GM12878 (cell line): Measurements from ENCODE around the gene PAIP2. TPM values are rescaled to one million over a fixed set of nuclear protein-coding genes. Genes with fewer than 3 reads are reported as not detected.

Experiments
- BACH1 ChIP-seq: fragments of 450-650 bp; IDR thresholded peaks from 2 replicates; pipeline ENCODE4 v1.6.1; 2017; ENCODE audit warnings: mild to moderate bottlenecking, borderline replicate concordance
- BMI1 ChIP-seq: fragments of 450-650 bp; IDR thresholded peaks from 2 replicates; pipeline ENCODE4 v1.6.1; 2016; ENCODE audit warnings: mild to moderate bottlenecking, moderate library complexity, borderline replicate concordance
- DPF2 ChIP-seq: fragments of 450-650 bp; IDR thresholded peaks from 2 replicates; pipeline ENCODE4 v1.6.1; 2017; ENCODE audit warnings: mild to moderate bottlenecking
- EED ChIP-seq: sonication (generic); IDR thresholded peaks from 2 replicates; pipeline ENCODE4 v1.6.1; 2016; ENCODE audit warnings: antibody characterized with exemption, low read depth
- ESRRA ChIP-seq: IDR thresholded peaks from 2 replicates; pipeline ENCODE4 v1.6.1; 2012; ENCODE audit warnings: mild to moderate bottlenecking, low read length, improper control_type of control experiment
- HCFC1 ChIP-seq: fragments of 150-350 bp; IDR thresholded peaks from 2 replicates; pipeline ENCODE4 v1.6.1; 2014; ENCODE audit warnings: low read length
- IKZF2 ChIP-seq, 2 experiments: fragments of 450-650 bp; IDR thresholded peaks; 2 replicates each; pipeline ENCODE4 v1.6.1; 2017; ENCODE audit warnings: mild to moderate bottlenecking in 2 of 2, moderate library complexity in 2 of 2
- JUNB ChIP-seq: IDR thresholded peaks from 2 replicates; pipeline ENCODE4 v1.6.1; 2016; ENCODE audit warnings: antibody characterized with exemption, mild to moderate bottlenecking
- KDM1A ChIP-seq: fragments of 200-600 bp; sonication (generic); IDR thresholded peaks from 2 replicates; pipeline ENCODE4 v1.6.1; 2016; ENCODE audit warnings: borderline replicate concordance
- KLF5 ChIP-seq: fragments of 450-650 bp; IDR thresholded peaks from 2 replicates; pipeline ENCODE4 v1.6.1; 2014; ENCODE audit warnings: mild to moderate bottlenecking; ENCODE audit not compliant: partially characterized antibody
- MEF2B ChIP-seq: fragments of 450-650 bp; IDR thresholded peaks from 2 replicates; pipeline ENCODE4 v1.6.1; 2018; ENCODE audit warnings: mild to moderate bottlenecking, moderate library complexity; ENCODE audit not compliant: partially characterized antibody, poor library complexity, severe bottlenecking
- MXI1 ChIP-seq: fragments of 150-350 bp; IDR thresholded peaks from 2 replicates; pipeline ENCODE4 v1.6.1; 2011; ENCODE audit warnings: low read depth, mild to moderate bottlenecking, inconsistent platforms, low read length, improper control_type of control experiment
- MYC ChIP-seq: IDR thresholded peaks from 2 replicates; pipeline ENCODE4 v1.6.1; 2011; ENCODE audit warnings: mild to moderate bottlenecking, low read length, moderate library complexity, inconsistent platforms; ENCODE audit not compliant: insufficient read depth, insufficient replicate concordance, insufficient read length, severe bottlenecking
- POLR2A ChIP-seq: IDR thresholded peaks from 2 replicates; pipeline ENCODE4 v1.6.1; 2011; ENCODE audit warnings: low read depth, mild to moderate bottlenecking, low read length
- RBBP5 ChIP-seq: fragments of 200-600 bp; sonication (generic); conservative IDR thresholded peaks from 2 replicates; pipeline ENCODE4 v1.6.1; 2016
- RCOR1 ChIP-seq: conservative IDR thresholded peaks from 2 replicates; pipeline ENCODE4 v1.6.1; 2012; ENCODE audit warnings: low read depth, low read length, improper control_type of control experiment
- SPI1 ChIP-seq: IDR thresholded peaks from 2 replicates; pipeline ENCODE4 v1.6.1; 2011; ENCODE audit warnings: low read depth, mild to moderate bottlenecking, low read length, moderate library complexity, borderline replicate concordance; ENCODE audit not compliant: insufficient read depth
- TARDBP ChIP-seq: IDR thresholded peaks from 2 replicates; pipeline ENCODE4 v1.6.1; 2016; ENCODE audit warnings: borderline replicate concordance
- TCF12 ChIP-seq: IDR thresholded peaks from 2 replicates; pipeline ENCODE4 v1.6.1; 2011; ENCODE audit warnings: low read depth, mild to moderate bottlenecking, low read length
- ZNF384 ChIP-seq: IDR thresholded peaks from 2 replicates; pipeline ENCODE4 v1.6.1; 2012; ENCODE audit warnings: low read depth, mild to moderate bottlenecking, low read length, improper control_type of control experiment, borderline replicate concordance
- ZZZ3 ChIP-seq: IDR thresholded peaks from 2 replicates; pipeline ENCODE4 v1.6.1; 2011; ENCODE audit warnings: low read depth; ENCODE audit not compliant: control insufficient read depth, insufficient read length
- polyA plus RNA-seq, 11 experiments: library from polyadenylated mRNA; depleted of rRNA in 4 of 11; unstranded in 6 of 11; stranded (reverse) in 5 of 11; fragments of >200 nt; fragmentation: Nextera tagmentation in 4 of 11; fragmentation: Illumina TruSeq in 1 of 11; extraction: Ambion mirVana in 4 of 11; extraction: Trizol in 1 of 11; gene quantifications; 1 replicate in 1 of 11; 2 replicates in 10 of 11; pipeline versions ENCODE4 v1.2.1 to v1.2.3, GENCODE V29; 2011 to 2016; ENCODE audit warnings: inconsistent platforms in 2 of 11, missing spikeins in 2 of 11, low read depth in 1 of 11
- total RNA-seq, 4 experiments: library from RNA; depleted of rRNA in 3 of 4; stranded (reverse); fragments of >200 nt in 3 of 4; fragmentation: Illumina TruSeq in 1 of 4; extraction: Trizol in 1 of 4; gene quantifications; 2 replicates each; pipeline versions ENCODE4 v1.2.1 to v1.2.3, GENCODE V29; 2013 to 2021
- TF ChIP-seq, protein P1 (sequence below): fragments of 450-650 bp; IDR thresholded peaks from 2 replicates; pipeline ENCODE4 v1.6.1; 2017; ENCODE audit warnings: antibody characterized with exemption, mild to moderate bottlenecking, moderate library complexity
- TF ChIP-seq, protein P2 (sequence below): fragments of 450-650 bp; IDR thresholded peaks from 2 replicates; pipeline ENCODE4 v1.6.1; 2018; ENCODE audit warnings: borderline replicate concordance, mild to moderate bottlenecking; ENCODE audit not compliant: partially characterized antibody
- TF ChIP-seq, protein P3 (sequence below): fragments of 450-650 bp; formaldehyde crosslinking; IDR thresholded peaks from 2 replicates; pipeline ENCODE4 v1.5.0; 2022; ENCODE audit warnings: mild to moderate bottlenecking, missing genetic modification characterization

PAIP2 gene
- total and polyA plus RNA-seq, 10 of the 15 experiments (the other 5 are each of a cell fraction or from before 2014, with no cell fraction given): 49.9 to 154 (median 102) TPM

DNA sequence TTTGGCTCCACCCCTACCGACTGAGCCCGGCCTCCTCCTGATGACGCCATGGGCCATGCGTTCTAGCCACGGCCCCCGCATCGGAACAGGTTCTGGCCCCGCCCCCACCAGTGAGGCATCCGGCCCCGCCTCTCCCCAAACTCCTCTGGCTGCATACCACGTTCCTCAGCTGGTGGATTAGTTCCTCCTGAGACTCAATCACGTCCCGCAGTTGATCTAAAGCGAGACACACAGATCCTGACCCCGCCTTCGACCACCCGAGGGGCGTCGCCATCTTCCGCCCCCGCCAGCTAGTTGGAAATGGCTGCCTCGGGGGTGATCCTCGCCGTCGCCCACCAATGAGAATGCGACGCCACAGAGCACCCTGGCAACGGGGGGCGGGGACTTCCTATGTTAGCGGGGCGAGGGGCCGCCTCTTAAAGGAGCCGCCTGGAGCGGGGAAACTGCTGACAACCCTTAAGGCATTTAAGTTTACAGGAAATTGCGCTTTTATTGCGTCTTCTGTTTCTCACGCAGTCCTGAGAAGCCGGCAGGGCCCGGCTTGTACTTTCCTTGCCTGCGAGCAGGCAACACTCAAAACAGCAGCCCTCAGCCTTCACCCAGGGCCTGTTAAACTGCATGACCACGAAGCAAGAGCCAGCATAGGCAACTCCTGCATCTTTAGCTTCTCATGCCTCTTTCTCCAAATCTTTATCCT lies 62.3 kb downstream of the PAIP2 start, which contains the start of gene SPATA24 (continued):
- TF ChIP-seq, protein P1, sequence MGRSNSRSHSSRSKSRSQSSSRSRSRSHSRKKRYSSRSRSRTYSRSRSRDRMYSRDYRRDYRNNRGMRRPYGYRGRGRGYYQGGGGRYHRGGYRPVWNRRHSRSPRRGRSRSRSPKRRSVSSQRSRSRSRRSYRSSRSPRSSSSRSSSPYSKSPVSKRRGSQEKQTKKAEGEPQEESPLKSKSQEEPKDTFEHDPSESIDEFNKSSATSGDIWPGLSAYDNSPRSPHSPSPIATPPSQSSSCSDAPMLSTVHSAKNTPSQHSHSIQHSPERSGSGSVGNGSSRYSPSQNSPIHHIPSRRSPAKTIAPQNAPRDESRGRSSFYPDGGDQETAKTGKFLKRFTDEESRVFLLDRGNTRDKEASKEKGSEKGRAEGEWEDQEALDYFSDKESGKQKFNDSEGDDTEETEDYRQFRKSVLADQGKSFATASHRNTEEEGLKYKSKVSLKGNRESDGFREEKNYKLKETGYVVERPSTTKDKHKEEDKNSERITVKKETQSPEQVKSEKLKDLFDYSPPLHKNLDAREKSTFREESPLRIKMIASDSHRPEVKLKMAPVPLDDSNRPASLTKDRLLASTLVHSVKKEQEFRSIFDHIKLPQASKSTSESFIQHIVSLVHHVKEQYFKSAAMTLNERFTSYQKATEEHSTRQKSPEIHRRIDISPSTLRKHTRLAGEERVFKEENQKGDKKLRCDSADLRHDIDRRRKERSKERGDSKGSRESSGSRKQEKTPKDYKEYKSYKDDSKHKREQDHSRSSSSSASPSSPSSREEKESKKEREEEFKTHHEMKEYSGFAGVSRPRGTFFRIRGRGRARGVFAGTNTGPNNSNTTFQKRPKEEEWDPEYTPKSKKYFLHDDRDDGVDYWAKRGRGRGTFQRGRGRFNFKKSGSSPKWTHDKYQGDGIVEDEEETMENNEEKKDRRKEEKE: no peak
- TF ChIP-seq BMI1 (peak; percentile 94), ZZZ3 (no peak), TARDBP (no peak), SPI1 (0 out of 2 replicates have a peak, but pooled peaks have one; percentile 17), RCOR1 (no peak), DPF2 (no peak), KDM1A (no peak), ESRRA (no peak), JUNB (no peak), MYC (no peak), MXI1 (peak; percentile 92), HCFC1 (peak; percentile 55), MEF2B (peak; percentile 59), RBBP5 (no peak), BACH1 (no peak), IKZF2 (IDR thresholded peaks at IDR 0.05) (no peak), EED (no peak), KLF5 (no peak), POLR2A (peak; percentile 78), ZNF384 (no peak), TCF12 (0 out of 2 replicates have a peak, but pooled peaks have one; percentile 1)
- TF ChIP-seq, protein P2, sequence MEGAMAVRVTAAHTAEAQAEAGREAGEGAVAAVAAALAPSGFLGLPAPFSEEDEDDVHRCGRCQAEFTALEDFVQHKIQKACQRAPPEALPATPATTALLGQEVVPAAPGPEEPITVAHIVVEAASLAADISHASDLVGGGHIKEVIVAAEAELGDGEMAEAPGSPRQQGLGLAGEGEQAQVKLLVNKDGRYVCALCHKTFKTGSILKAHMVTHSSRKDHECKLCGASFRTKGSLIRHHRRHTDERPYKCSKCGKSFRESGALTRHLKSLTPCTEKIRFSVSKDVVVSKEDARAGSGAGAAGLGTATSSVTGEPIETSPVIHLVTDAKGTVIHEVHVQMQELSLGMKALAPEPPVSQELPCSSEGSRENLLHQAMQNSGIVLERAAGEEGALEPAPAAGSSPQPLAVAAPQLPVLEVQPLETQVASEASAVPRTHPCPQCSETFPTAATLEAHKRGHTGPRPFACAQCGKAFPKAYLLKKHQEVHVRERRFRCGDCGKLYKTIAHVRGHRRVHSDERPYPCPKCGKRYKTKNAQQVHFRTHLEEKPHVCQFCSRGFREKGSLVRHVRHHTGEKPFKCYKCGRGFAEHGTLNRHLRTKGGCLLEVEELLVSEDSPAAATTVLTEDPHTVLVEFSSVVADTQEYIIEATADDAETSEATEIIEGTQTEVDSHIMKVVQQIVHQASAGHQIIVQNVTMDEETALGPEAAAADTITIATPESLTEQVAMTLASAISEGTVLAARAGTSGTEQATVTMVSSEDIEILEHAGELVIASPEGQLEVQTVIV: peak; percentile 83
- TF ChIP-seq, protein P3, sequence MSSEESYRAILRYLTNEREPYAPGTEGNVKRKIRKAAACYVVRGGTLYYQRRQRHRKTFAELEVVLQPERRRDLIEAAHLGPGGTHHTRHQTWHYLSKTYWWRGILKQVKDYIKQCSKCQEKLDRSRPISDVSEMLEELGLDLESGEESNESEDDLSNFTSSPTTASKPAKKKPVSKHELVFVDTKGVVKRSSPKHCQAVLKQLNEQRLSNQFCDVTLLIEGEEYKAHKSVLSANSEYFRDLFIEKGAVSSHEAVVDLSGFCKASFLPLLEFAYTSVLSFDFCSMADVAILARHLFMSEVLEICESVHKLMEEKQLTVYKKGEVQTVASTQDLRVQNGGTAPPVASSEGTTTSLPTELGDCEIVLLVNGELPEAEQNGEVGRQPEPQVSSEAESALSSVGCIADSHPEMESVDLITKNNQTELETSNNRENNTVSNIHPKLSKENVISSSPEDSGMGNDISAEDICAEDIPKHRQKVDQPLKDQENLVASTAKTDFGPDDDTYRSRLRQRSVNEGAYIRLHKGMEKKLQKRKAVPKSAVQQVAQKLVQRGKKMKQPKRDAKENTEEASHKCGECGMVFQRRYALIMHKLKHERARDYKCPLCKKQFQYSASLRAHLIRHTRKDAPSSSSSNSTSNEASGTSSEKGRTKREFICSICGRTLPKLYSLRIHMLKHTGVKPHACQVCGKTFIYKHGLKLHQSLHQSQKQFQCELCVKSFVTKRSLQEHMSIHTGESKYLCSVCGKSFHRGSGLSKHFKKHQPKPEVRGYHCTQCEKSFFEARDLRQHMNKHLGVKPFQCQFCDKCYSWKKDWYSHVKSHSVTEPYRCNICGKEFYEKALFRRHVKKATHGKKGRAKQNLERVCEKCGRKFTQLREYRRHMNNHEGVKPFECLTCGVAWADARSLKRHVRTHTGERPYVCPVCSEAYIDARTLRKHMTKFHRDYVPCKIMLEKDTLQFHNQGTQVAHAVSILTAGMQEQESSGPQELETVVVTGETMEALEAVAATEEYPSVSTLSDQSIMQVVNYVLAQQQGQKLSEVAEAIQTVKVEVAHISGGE (CRISPR knock-in tag): no peak
